WTC11 (cell line): Measurements from ENCODE around the gene DLGAP3. TPM values are rescaled to one million over a fixed set of nuclear protein-coding genes. Genes with fewer than 3 reads are reported as not detected.

ENCODE experiments used
- ATAC-seq: fragments of 200-7000 bp; cut with Tn5 transposase; 2 replicates; pipeline ENCODE4 v1.10.0; 2021; ENCODE audit warnings: mild to moderate bottlenecking, moderate library complexity
- Bru-seq: library from RNA; stranded (reverse); fragments of 400-500 nt; gene quantifications from one replicate; lab custom pipeline; 2021; lab: Mats Ljungman, UMichigan
- CTCF ChIA-PET: fragments of 300-600 bp; sonication (Branson Sonifier 250); formaldehyde crosslinking; loops from one replicate; lab custom pipeline; 2021; ENCODE audit warnings: antibody characterized with exemption; lab: Charles Lee
- POLR2A ChIA-PET: fragments of 350-600 bp; sonication (Branson Sonifier 250); formaldehyde crosslinking; loops from one replicate; lab custom pipeline; 2021; ENCODE audit warnings: antibody characterized with exemption; lab: Charles Lee
- DNase-seq: peaks from one replicate; pipeline ENCODE4 v3.0.0; 2021; ENCODE audit warnings: low spot score
- H3K27ac Mint-ChIP-seq: 2 replicates; pipeline ENCODE4 v1.8.0; 2021; ENCODE audit warnings: mixed read lengths
- H3K27me3 Mint-ChIP-seq: 2 replicates; pipeline ENCODE4 v1.8.0; 2021; ENCODE audit warnings: low read depth, mild to moderate bottlenecking, moderate library complexity, mixed read lengths
- H3K36me3 Mint-ChIP-seq: 2 replicates; pipeline ENCODE4 v1.8.0; 2021; ENCODE audit warnings: mixed read lengths
- H3K4me1 Mint-ChIP-seq: 2 replicates; pipeline ENCODE4 v1.8.0; 2022; ENCODE audit warnings: mixed read lengths
- H3K4me3 Mint-ChIP-seq: 2 replicates; pipeline ENCODE4 v1.8.0; 2021; ENCODE audit warnings: mild to moderate bottlenecking, moderate library complexity, mixed read lengths
- H3K9me3 Mint-ChIP-seq: 2 replicates; pipeline ENCODE4 v1.8.0; 2021; ENCODE audit warnings: mixed read lengths
- ATF1 ChIP-seq: sonication (generic); formaldehyde crosslinking; IDR thresholded peaks from 2 replicates; pipeline ENCODE4 v1.8.1; 2023; ENCODE audit warnings: mild to moderate bottlenecking, moderate library complexity, missing genetic modification reagents
- CREM ChIP-seq: sonication (generic); formaldehyde crosslinking; IDR thresholded peaks from 2 replicates; pipeline ENCODE4 v1.8.1; 2022; ENCODE audit warnings: mild to moderate bottlenecking, missing genetic modification reagents, moderate library complexity
- ELF4 ChIP-seq: sonication (generic); formaldehyde crosslinking; IDR thresholded peaks from 2 replicates; pipeline ENCODE4 v1.8.1; 2022; ENCODE audit warnings: low read depth, mild to moderate bottlenecking, moderate library complexity, missing genetic modification reagents
- FOXK1 ChIP-seq: sonication (generic); formaldehyde crosslinking; IDR thresholded peaks from 2 replicates; pipeline ENCODE4 v1.8.0; 2022; ENCODE audit warnings: mild to moderate bottlenecking, moderate library complexity, missing genetic modification reagents
- GTF2I ChIP-seq: fragments of 250-450 bp; sonication (Bioruptor Pico); conservative IDR thresholded peaks from 2 replicates; pipeline ENCODE4 v1.4.0; 2021; ENCODE audit warnings: mild to moderate bottlenecking
- KAT7 ChIP-seq: sonication (generic); formaldehyde crosslinking; IDR thresholded peaks from 2 replicates; pipeline ENCODE4 v1.8.1; 2023; ENCODE audit warnings: missing genetic modification reagents, mild to moderate bottlenecking, borderline replicate concordance
- NFATC4 ChIP-seq: fragments of 250-450 bp; sonication (Bioruptor Pico); IDR thresholded peaks from 2 replicates; pipeline ENCODE4 v1.9.0; 2021; ENCODE audit warnings: mild to moderate bottlenecking
- NR3C1 ChIP-seq: sonication (generic); formaldehyde crosslinking; conservative IDR thresholded peaks from 2 replicates; pipeline ENCODE4 v1.8.1; 2023; ENCODE audit warnings: low read depth, mild to moderate bottlenecking, missing genetic modification reagents
- PRRX2 ChIP-seq: fragments of 250-450 bp; sonication (Bioruptor Pico); IDR thresholded peaks from 2 replicates; pipeline ENCODE4 v1.8.0; 2021; ENCODE audit warnings: mild to moderate bottlenecking
- RELA ChIP-seq: sonication (generic); formaldehyde crosslinking; IDR thresholded peaks from 2 replicates; pipeline ENCODE4 v1.8.1; 2022; ENCODE audit warnings: missing genetic modification reagents, mild to moderate bottlenecking, borderline replicate concordance
- RORB ChIP-seq: fragments of 250-450 bp; sonication (Bioruptor Pico); IDR thresholded peaks from 2 replicates; pipeline ENCODE4 v1.9.0; 2021; ENCODE audit warnings: mild to moderate bottlenecking
- TEAD1 ChIP-seq: sonication (generic); formaldehyde crosslinking; IDR thresholded peaks from 2 replicates; pipeline ENCODE4 v1.8.0; 2022; ENCODE audit warnings: mild to moderate bottlenecking, missing genetic modification reagents
- TEAD4 ChIP-seq: sonication (generic); formaldehyde crosslinking; IDR thresholded peaks from 2 replicates; pipeline ENCODE4 v1.8.0; 2022; ENCODE audit warnings: mild to moderate bottlenecking, missing genetic modification reagents
- ZNF121 ChIP-seq: sonication (generic); formaldehyde crosslinking; IDR thresholded peaks from 2 replicates; pipeline ENCODE4 v1.8.0; 2023; ENCODE audit warnings: missing genetic modification reagents
- ZNF219 ChIP-seq: sonication (generic); formaldehyde crosslinking; IDR thresholded peaks from 2 replicates; pipeline ENCODE4 v1.8.0; 2023; ENCODE audit warnings: missing genetic modification reagents, mild to moderate bottlenecking, borderline replicate concordance
- ZNF232 ChIP-seq: sonication (generic); formaldehyde crosslinking; IDR thresholded peaks from 2 replicates; pipeline ENCODE4 v1.8.0; 2022; ENCODE audit warnings: mild to moderate bottlenecking, missing genetic modification reagents
- ZNF263 ChIP-seq: sonication (generic); formaldehyde crosslinking; IDR thresholded peaks from 2 replicates; pipeline ENCODE4 v1.8.1; 2022; ENCODE audit warnings: low read depth, mild to moderate bottlenecking, moderate library complexity, missing genetic modification reagents
- ZNF416 ChIP-seq: fragments of 250-450 bp; sonication (Bioruptor Pico); IDR thresholded peaks from 2 replicates; pipeline ENCODE4 v1.9.0; 2021; ENCODE audit warnings: mild to moderate bottlenecking, inconsistent platforms
- long read RNA-seq, 3 experiments: library from RNA in 1 of 3; library from capped mRNA in 1 of 3; library from polyadenylated mRNA in 1 of 3; unstranded in 2 of 3; stranded (forward) in 1 of 3; transcript quantifications; one replicate each; pipeline ENCODE4 v2.0.0, GENCODE V29; 2021
- total RNA-seq: library from RNA; stranded (reverse); gene quantifications from 3 replicates; pipeline ENCODE4 v1.2.3, GENCODE V29; 2021
- TF ChIP-seq, protein P1 (sequence below): sonication (generic); formaldehyde crosslinking; IDR thresholded peaks from 2 replicates; pipeline ENCODE4 v1.8.0; 2022; ENCODE audit warnings: missing genetic modification reagents
- TF ChIP-seq, protein P2 (sequence below): sonication (generic); formaldehyde crosslinking; IDR thresholded peaks from 2 replicates; pipeline ENCODE4 v1.8.1; 2023; ENCODE audit warnings: mild to moderate bottlenecking, missing genetic modification reagents, moderate library complexity

The DLGAP3 gene, protein sequence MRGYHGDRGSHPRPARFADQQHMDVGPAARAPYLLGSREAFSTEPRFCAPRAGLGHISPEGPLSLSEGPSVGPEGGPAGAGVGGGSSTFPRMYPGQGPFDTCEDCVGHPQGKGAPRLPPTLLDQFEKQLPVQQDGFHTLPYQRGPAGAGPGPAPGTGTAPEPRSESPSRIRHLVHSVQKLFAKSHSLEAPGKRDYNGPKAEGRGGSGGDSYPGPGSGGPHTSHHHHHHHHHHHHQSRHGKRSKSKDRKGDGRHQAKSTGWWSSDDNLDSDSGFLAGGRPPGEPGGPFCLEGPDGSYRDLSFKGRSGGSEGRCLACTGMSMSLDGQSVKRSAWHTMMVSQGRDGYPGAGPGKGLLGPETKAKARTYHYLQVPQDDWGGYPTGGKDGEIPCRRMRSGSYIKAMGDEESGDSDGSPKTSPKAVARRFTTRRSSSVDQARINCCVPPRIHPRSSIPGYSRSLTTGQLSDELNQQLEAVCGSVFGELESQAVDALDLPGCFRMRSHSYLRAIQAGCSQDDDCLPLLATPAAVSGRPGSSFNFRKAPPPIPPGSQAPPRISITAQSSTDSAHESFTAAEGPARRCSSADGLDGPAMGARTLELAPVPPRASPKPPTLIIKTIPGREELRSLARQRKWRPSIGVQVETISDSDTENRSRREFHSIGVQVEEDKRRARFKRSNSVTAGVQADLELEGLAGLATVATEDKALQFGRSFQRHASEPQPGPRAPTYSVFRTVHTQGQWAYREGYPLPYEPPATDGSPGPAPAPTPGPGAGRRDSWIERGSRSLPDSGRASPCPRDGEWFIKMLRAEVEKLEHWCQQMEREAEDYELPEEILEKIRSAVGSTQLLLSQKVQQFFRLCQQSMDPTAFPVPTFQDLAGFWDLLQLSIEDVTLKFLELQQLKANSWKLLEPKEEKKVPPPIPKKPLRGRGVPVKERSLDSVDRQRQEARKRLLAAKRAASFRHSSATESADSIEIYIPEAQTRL
- total RNA-seq (8.2 to 11.3 TPM (median 9.7 TPM) in 3 replicates), Bru-seq, nascent RNA (percentile 40 among the genes with signal in this experiment)
- long read RNA-seq, experiment 1, transcript DLGAP3-202 (12 exons, 3,856 nt) = major isoform, 6 of 58 reads
- long read RNA-seq, experiment 1, partial matches to known transcripts = 42 of 58 reads
- long read RNA-seq, experiment 1, other reads (novel, unspliced or antisense) = 7 of 58 reads
- long read RNA-seq, experiment 2, partial matches to known transcripts = 11 of 12 reads
- long read RNA-seq, experiment 2, other reads (novel, unspliced or antisense) = 0 of 12 reads
- long read RNA-seq, experiment 3 = 0 reads

DNA sequence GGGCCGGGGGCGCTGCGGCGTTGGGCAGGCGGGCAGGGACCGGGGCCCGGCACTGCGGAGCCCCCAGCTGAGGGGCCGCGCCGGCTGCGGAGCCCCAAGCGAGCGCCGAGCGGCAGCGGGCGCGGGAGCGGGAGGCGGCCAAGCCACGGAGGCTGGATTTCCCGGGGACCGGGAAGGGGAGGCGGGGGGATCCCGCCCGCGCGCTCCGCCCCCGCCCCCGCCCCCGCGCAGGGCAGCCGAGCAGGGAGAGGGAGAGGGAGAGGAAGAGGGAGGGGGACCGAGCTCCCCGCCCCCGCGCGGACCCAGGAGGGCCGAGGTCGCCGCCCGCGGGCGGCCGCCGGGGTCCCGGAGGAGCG lies at the start of gene DLGAP3:
TSS of gene DLGAP3 (minus strand) at position 154 of the 356 bp plus-strand sequence. CDS start 24,267 bp downstream, outside the sequence.
- ChIA-PET CTCF (interaction anchor here (0.7 to 3.1 kb wide), 11 partner anchors 10 to 150 kb away, joined by 3 to 17 read pairs (median 5); partner anchors contain the start of genes SMIM12, TMEM35B and ZMYM1), POLR2A (interaction anchor here (0.9 to 1.7 kb wide), 2 partner anchors 41 to 44 kb away, joined by 4 to 6 read pairs; no protein-coding TSS in a partner anchor)
- Mint-ChIP-seq H3K27ac (no peak within 1 kb of the TSS), H3K4me1 (peaks cover 21% of the 10 kb centered on the region), H3K4me3 (peak within 1 kb of the TSS; percentile 83), H3K36me3 (no peaks in the 10 kb centered on the region), H3K27me3 (peaks cover 58% of the 10 kb centered on the region), H3K9me3 (no peaks in the 10 kb centered on the region)
- ATAC-seq (peak; percentile 26; the same call in 1 of the 2 replicates), DNase-seq (peak; percentile 44)
- TF ChIP-seq, protein P1, sequence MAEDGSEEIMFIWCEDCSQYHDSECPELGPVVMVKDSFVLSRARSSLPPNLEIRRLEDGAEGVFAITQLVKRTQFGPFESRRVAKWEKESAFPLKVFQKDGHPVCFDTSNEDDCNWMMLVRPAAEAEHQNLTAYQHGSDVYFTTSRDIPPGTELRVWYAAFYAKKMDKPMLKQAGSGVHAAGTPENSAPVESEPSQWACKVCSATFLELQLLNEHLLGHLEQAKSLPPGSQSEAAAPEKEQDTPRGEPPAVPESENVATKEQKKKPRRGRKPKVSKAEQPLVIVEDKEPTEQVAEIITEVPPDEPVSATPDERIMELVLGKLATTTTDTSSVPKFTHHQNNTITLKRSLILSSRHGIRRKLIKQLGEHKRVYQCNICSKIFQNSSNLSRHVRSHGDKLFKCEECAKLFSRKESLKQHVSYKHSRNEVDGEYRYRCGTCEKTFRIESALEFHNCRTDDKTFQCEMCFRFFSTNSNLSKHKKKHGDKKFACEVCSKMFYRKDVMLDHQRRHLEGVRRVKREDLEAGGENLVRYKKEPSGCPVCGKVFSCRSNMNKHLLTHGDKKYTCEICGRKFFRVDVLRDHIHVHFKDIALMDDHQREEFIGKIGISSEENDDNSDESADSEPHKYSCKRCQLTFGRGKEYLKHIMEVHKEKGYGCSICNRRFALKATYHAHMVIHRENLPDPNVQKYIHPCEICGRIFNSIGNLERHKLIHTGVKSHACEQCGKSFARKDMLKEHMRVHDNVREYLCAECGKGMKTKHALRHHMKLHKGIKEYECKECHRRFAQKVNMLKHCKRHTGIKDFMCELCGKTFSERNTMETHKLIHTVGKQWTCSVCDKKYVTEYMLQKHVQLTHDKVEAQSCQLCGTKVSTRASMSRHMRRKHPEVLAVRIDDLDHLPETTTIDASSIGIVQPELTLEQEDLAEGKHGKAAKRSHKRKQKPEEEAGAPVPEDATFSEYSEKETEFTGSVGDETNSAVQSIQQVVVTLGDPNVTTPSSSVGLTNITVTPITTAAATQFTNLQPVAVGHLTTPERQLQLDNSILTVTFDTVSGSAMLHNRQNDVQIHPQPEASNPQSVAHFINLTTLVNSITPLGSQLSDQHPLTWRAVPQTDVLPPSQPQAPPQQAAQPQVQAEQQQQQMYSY (CRISPR knock-in tag) = peak; percentile 87
- TF ChIP-seq NR3C1 (CRISPR knock-in tag) = no peak

DNA sequence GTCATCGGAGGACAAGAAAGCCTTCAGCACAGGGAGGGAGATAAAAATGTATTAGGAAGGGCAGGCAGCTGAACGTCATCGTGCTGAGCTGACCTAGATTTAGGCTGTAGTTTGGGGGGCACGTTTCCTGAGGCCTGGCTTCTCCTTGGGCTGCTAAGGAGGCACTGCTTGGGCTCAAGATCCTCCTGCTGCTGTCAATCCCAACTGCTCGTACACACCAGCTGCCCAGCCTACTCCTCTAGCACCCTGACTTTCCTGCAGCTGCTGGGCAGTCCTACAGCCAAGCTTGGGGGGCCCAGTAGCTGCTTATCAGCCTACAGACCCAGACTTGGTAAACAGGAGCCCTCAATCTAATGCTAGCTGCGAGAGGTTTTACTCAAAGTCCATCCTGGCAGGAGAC lies 49.5 kb upstream of the DLGAP3 start:
- no peak overlapping the region for H3K27ac Mint-ChIP-seq
- ATAC-seq (no peak), DNase-seq (no peak)
- no peaks in the 10 kb centered on the region for H3K9me3 Mint-ChIP-seq
- H3K36me3 Mint-ChIP-seq = no peaks in the 10 kb centered on the region
- CTCF ChIA-PET = no interaction called here
- no peak for TF ChIP-seq CREM (CRISPR knock-in tag)
- TF ChIP-seq RELA (CRISPR knock-in tag) = no peak
- no peak for TF ChIP-seq ZNF263
- no peak for TF ChIP-seq ATF1 (CRISPR knock-in tag)
- TF ChIP-seq, protein P2, sequence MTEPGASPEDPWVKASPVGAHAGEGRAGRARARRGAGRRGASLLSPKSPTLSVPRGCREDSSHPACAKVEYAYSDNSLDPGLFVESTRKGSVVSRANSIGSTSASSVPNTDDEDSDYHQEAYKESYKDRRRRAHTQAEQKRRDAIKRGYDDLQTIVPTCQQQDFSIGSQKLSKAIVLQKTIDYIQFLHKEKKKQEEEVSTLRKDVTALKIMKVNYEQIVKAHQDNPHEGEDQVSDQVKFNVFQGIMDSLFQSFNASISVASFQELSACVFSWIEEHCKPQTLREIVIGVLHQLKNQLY (CRISPR knock-in tag) = no peak
- no peak for TF ChIP-seq NFATC4 (CRISPR knock-in tag)
- TF ChIP-seq ZNF232 (CRISPR knock-in tag) = no peak
- TF ChIP-seq GTF2I (CRISPR knock-in tag) = no peak
- TF ChIP-seq TEAD1 (CRISPR knock-in tag) = no peak
- no peak for TF ChIP-seq KAT7 (CRISPR knock-in tag)
- POLR2A ChIA-PET = no interaction called here
- H3K4me3 Mint-ChIP-seq = no peak overlapping the region
- H3K4me1 Mint-ChIP-seq = peaks cover 17% of the 10 kb centered on the region
- no peaks in the 10 kb centered on the region for H3K27me3 Mint-ChIP-seq

DNA sequence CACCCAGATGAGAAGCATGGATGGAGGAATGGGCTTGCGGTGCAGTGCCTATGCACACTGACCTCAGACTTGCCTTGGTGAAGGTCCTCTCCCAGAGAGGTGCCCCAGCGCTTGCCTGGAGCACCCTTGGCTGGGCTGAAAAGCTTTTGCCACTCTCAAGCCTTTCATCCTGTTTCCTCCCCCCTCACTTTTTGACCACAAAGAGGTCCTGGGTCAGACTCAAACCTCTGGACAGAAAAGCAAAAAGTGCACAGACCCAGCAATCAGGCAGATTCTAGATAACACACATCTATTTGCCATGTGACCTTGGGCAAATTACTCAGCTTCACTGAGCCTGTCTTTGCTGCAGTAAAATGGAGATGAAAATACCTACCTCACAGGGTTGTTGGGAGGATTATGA lies 48.4 kb upstream of the DLGAP3 start:
- ChIA-PET POLR2A (no interaction called here), CTCF (no interaction called here)
- Mint-ChIP-seq H3K4me1 (peaks cover 13% of the 10 kb centered on the region), H3K36me3 (no peaks in the 10 kb centered on the region), H3K27me3 (no peaks in the 10 kb centered on the region), H3K4me3 (no peak overlapping the region), H3K27ac (no peak overlapping the region), H3K9me3 (no peaks in the 10 kb centered on the region)
- no peak for DNase-seq
- no peak for ATAC-seq
- TF ChIP-seq, protein P1 (CRISPR knock-in tag) = no peak
- TF ChIP-seq ZNF416 (CRISPR knock-in tag) (no peak), TEAD4 (no peak), ZNF232 (CRISPR knock-in tag) (no peak), ZNF121 (CRISPR knock-in tag) (no peak), ELF4 (CRISPR knock-in tag) (no peak), ZNF219 (no peak), PRRX2 (CRISPR knock-in tag) (no peak), ZNF263 (no peak), FOXK1 (CRISPR knock-in tag) (no peak), RORB (CRISPR knock-in tag) (no peak)
